KMS-11 (cell line): ENCODE data around the gene ADGRG1.
A peak's percentile ranks its signal among the peaks of the same experiment; 100 is the strongest.

Experiments used
- H2AFZ ChIP-seq: fragments of 200-600 bp; sonication (generic); 2 replicates; pipeline ENCODE4 v1.6.1; 2016; ENCODE audit warnings: antibody characterized with exemption, mixed run types, low read depth
- H3K27ac ChIP-seq: fragments of 200-600 bp; sonication (generic); 2 replicates; pipeline ENCODE4 v1.6.1; 2016; ENCODE audit warnings: mild to moderate bottlenecking, mixed run types
- H3K27me3 ChIP-seq: fragments of 200-600 bp; sonication (generic); 2 replicates; pipeline ENCODE4 v1.6.1; 2017; ENCODE audit warnings: mild to moderate bottlenecking, low read depth, mixed run types, moderate library complexity; ENCODE audit not compliant: insufficient read depth
- H3K36me3 ChIP-seq: fragments of 200-600 bp; sonication (generic); 2 replicates; pipeline ENCODE4 v1.6.1; 2017; ENCODE audit warnings: mild to moderate bottlenecking, mixed run types; ENCODE audit not compliant: insufficient read depth
- H3K4me1 ChIP-seq: fragments of 200-600 bp; sonication (generic); 2 replicates; pipeline ENCODE4 v1.6.1; 2016; ENCODE audit warnings: mild to moderate bottlenecking, low read depth, mixed run types; ENCODE audit not compliant: poor library complexity, severe bottlenecking
- H3K4me2 ChIP-seq: fragments of 200-600 bp; sonication (generic); 2 replicates; pipeline ENCODE4 v1.7.0; 2016; ENCODE audit warnings: mild to moderate bottlenecking, mixed run types
- H3K4me3 ChIP-seq: fragments of 200-600 bp; sonication (generic); IDR thresholded peaks from 2 replicates; pipeline ENCODE4 v1.6.1; 2017; ENCODE audit warnings: low read depth, low read length, mixed read lengths; ENCODE audit not compliant: insufficient read depth
- H3K79me2 ChIP-seq: fragments of 200-600 bp; sonication (generic); 2 replicates; pipeline ENCODE4 v1.6.1; 2016; ENCODE audit warnings: low read depth, mixed run types; ENCODE audit not compliant: insufficient read depth
- H3K9ac ChIP-seq: fragments of 200-600 bp; sonication (generic); 2 replicates; pipeline ENCODE4 v1.6.1; 2016; ENCODE audit warnings: mild to moderate bottlenecking, mixed run types
- H4K20me1 ChIP-seq: fragments of 200-600 bp; sonication (generic); 2 replicates; pipeline ENCODE4 v1.6.1; 2016; ENCODE audit warnings: mild to moderate bottlenecking, mixed run types; ENCODE audit not compliant: insufficient read depth
- CTCF ChIP-seq: fragments of 200-600 bp; sonication (generic); conservative IDR thresholded peaks from 2 replicates; pipeline ENCODE4 v1.6.1; 2017; ENCODE audit warnings: low read depth, mild to moderate bottlenecking, antibody characterized with exemption, low read length, moderate library complexity, mixed read lengths

The ADGRG1 gene

GRCh38 chr16:57607676-57608461 lies 20.6 kb upstream of the ADGRG1 start:
- H3K27me3 ChIP-seq = no peaks in the 10 kb centered on the region
- peak overlapping the region; percentile 75; the same call in 1 of the 2 replicates for H3K4me2 ChIP-seq
- peak overlapping the region; percentile 96; the same call in 1 of the 2 replicates for H3K27ac ChIP-seq
- no peak for TF ChIP-seq CTCF
- no peak overlapping the region for H3K9ac ChIP-seq
- no peaks in the 10 kb centered on the region for H3K79me2 ChIP-seq
- peaks cover 87% of the 10 kb centered on the region for H3K4me1 ChIP-seq
- peak overlapping the region; percentile 7; the same call in 1 of the 2 replicates for H2AFZ ChIP-seq
- H4K20me1 ChIP-seq = no peaks in the 10 kb centered on the region
- no peaks in the 10 kb centered on the region for H3K36me3 ChIP-seq
- no peak overlapping the region for H3K4me3 ChIP-seq

- Histone ChIP-seq H3K4me1 (peaks cover 80% of the 10 kb centered on the region), H3K36me3 (no peaks in the 10 kb centered on the region), H3K27ac (peak overlapping the region; percentile 96), H2AFZ (peak overlapping the region; percentile 7; the same call in 1 of the 2 replicates), H3K27me3 (no peaks in the 10 kb centered on the region), H3K79me2 (no peaks in the 10 kb centered on the region), H4K20me1 (no peaks in the 10 kb centered on the region), H3K4me2 (peak overlapping the region; percentile 75), H3K9ac (peak overlapping the region; percentile 64; the same call in 1 of the 2 replicates), H3K4me3 (no peak overlapping the region)
- no peak for TF ChIP-seq CTCF
Measured at GRCh38 chr16:57608462-57609113, 19.8 kb upstream of the ADGRG1 start.

GRCh38 chr16:57609541-57610401 lies 18.7 kb upstream of the ADGRG1 start:
- Histone ChIP-seq H4K20me1 (no peaks in the 10 kb centered on the region), H3K27me3 (no peaks in the 10 kb centered on the region), H3K4me3 (no peak overlapping the region), H3K79me2 (no peaks in the 10 kb centered on the region), H2AFZ (peak overlapping the region; percentile 56), H3K36me3 (no peaks in the 10 kb centered on the region), H3K4me2 (peak overlapping the region; percentile 75), H3K27ac (peak overlapping the region; percentile 96), H3K9ac (peak overlapping the region; percentile 64), H3K4me1 (peaks cover 71% of the 10 kb centered on the region)
- no peak for TF ChIP-seq CTCF

- Histone ChIP-seq H3K9ac (peak overlapping the region; percentile 64), H2AFZ (peak overlapping the region; percentile 56), H3K27me3 (no peaks in the 10 kb centered on the region), H3K4me1 (peaks cover 63% of the 10 kb centered on the region), H3K79me2 (no peaks in the 10 kb centered on the region), H3K36me3 (no peaks in the 10 kb centered on the region), H4K20me1 (no peaks in the 10 kb centered on the region), H3K27ac (peak overlapping the region; percentile 96), H3K4me2 (peak overlapping the region; percentile 75), H3K4me3 (no peak overlapping the region)
- TF ChIP-seq CTCF = no peak
Measured at GRCh38 chr16:57610611-57611010, 17.8 kb upstream of the ADGRG1 start.
